ENCODE data around the gene CELF4.

The CELF4 gene

GRCh38 chr18:37453752-37454151 is 111.8 kb downstream of the CELF4 start:
- H2AFZ ChIP-seq (ENCODE audit: low read length, unreplicated experiment): no peak overlapping the region
- H3K4me1 ChIP-seq (ENCODE audit: control insufficient read depth, insufficient read depth, low read length, unreplicated experiment): no peaks in the 10 kb centered on the region
- no peaks in the 10 kb centered on the region for H3K79me2 ChIP-seq (ENCODE audit: control insufficient read depth, insufficient read depth, low read length, unreplicated experiment)
- H3K27me3 ChIP-seq (ENCODE audit: insufficient read depth, low read length): peaks cover 32% of the 10 kb centered on the region
- no peak overlapping the region for H3K27ac ChIP-seq (ENCODE audit: low read depth, low read length)
- no peak overlapping the region for H3K4me3 ChIP-seq (ENCODE audit: low read depth, low read length)
- no peaks in the 10 kb centered on the region for H3K36me3 ChIP-seq (ENCODE audit: insufficient read depth, low read length)

- no peaks in the 10 kb centered on the region for H3K4me1 ChIP-seq (ENCODE audit: control insufficient read depth, insufficient read depth, low read length, unreplicated experiment)
- peaks cover 33% of the 10 kb centered on the region for H3K27me3 ChIP-seq (ENCODE audit: insufficient read depth, low read length)
- H2AFZ ChIP-seq (ENCODE audit: low read length, unreplicated experiment): no peak overlapping the region
- H3K4me3 ChIP-seq (ENCODE audit: low read depth, low read length): no peak overlapping the region
- H3K27ac ChIP-seq (ENCODE audit: low read depth, low read length): no peak overlapping the region
- H3K79me2 ChIP-seq (ENCODE audit: control insufficient read depth, insufficient read depth, low read length, unreplicated experiment): no peaks in the 10 kb centered on the region
- H3K36me3 ChIP-seq (ENCODE audit: insufficient read depth, low read length): no peaks in the 10 kb centered on the region
Measured at GRCh38 chr18:37452682-37453385, 112.8 kb downstream of the CELF4 start.

GRCh38 chr18:37452015-37452414 is 113.6 kb downstream of the CELF4 start:
- peaks cover 41% of the 10 kb centered on the region for H3K27me3 ChIP-seq (ENCODE audit: insufficient read depth, low read length)
- H2AFZ ChIP-seq (ENCODE audit: low read length, unreplicated experiment): no peak overlapping the region
- no peak overlapping the region for H3K27ac ChIP-seq (ENCODE audit: low read depth, low read length)

DNA sequence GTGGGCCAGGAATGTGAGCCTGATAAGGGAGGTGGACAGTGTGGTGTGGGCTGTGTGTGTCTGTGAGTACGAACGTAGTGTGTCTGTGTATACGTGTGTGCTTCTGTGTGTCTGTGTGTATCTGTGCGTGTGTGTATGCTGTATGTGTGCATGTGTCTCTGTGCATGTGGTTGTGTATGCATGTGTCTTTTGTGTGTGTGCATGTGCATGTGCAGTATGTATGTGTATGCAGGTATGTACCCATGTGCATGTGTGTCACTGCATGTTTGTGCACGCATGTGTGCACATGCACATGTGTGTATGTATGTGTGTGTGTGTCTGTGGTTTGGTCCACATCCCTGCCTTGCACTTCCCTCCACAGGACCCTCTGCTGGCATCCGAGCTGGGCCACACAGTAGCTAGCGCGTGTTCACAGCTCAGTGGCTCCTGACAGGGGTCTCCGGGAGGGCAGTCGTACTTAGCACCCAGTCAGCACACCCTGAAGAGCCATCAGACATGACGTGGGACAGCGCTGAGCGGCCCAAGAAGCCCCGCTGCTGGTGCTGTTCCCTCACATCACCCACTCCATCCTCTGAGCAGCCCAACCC is 114.3 kb downstream of the CELF4 start:
- peaks cover 48% of the 10 kb centered on the region for H3K27me3 ChIP-seq (ENCODE audit: insufficient read depth, low read length)
- H3K36me3 ChIP-seq (ENCODE audit: insufficient read depth, low read length): no peaks in the 10 kb centered on the region
- no peaks in the 10 kb centered on the region for H3K4me1 ChIP-seq (ENCODE audit: control insufficient read depth, insufficient read depth, low read length, unreplicated experiment)
- no peak overlapping the region for H2AFZ ChIP-seq (ENCODE audit: low read length, unreplicated experiment)
- H3K4me3 ChIP-seq (ENCODE audit: low read depth, low read length): no peak overlapping the region
- no peaks in the 10 kb centered on the region for H3K79me2 ChIP-seq (ENCODE audit: control insufficient read depth, insufficient read depth, low read length, unreplicated experiment)
- H3K27ac ChIP-seq (ENCODE audit: low read depth, low read length): no peak overlapping the region

More at GRCh38 chr18:37452015-37452414, 113.6 kb downstream of the CELF4 start:
- no peaks in the 10 kb centered on the region for H3K79me2 ChIP-seq (ENCODE audit: control insufficient read depth, insufficient read depth, low read length, unreplicated experiment)
- no peaks in the 10 kb centered on the region for H3K4me1 ChIP-seq (ENCODE audit: control insufficient read depth, insufficient read depth, low read length, unreplicated experiment)
- no peak overlapping the region for H3K4me3 ChIP-seq (ENCODE audit: low read depth, low read length)
- no peaks in the 10 kb centered on the region for H3K36me3 ChIP-seq (ENCODE audit: insufficient read depth, low read length)

DNA sequence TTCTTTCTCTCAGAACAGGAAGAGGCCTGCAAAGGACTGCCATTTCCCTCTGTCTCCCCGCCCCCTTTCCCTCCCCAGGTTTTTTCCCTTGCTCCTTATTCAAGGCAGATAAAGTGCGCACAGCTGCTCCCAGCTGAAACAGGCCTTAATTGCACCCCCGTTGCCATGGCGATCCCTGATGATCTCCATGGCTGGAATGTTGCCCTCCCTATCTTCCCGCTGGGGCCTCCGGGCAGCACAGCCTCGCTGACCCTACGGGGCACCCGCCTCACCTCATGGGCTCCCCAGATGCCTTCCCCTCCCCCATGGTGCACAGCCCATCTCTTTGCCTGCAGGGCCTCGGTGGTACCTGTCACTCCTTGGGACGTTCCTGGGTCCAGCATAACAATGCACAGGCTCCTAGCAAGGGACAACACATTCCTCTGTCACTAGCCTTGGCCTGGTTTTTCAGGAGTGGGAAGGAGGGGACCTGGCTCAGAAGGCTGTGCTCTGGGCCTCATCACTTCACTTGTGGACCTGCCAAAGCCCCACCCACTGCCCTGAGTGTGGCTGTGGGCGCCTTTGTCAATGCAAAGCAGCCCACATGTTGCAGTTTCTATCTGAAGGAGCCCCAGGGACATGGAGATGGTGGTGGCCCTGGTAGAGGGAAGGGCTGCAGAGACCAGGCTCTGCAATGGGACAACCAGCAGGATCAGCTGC is 115.0 kb downstream of the CELF4 start:
- H3K27me3 ChIP-seq (ENCODE audit: insufficient read depth, low read length): peaks cover 51% of the 10 kb centered on the region
- H3K79me2 ChIP-seq (ENCODE audit: control insufficient read depth, insufficient read depth, low read length, unreplicated experiment): no peaks in the 10 kb centered on the region
- H3K4me3 ChIP-seq (ENCODE audit: low read depth, low read length): no peak overlapping the region
- no peak overlapping the region for H3K27ac ChIP-seq (ENCODE audit: low read depth, low read length)
- H2AFZ ChIP-seq (ENCODE audit: low read length, unreplicated experiment): no peak overlapping the region
- H3K36me3 ChIP-seq (ENCODE audit: insufficient read depth, low read length): no peaks in the 10 kb centered on the region
- H3K4me1 ChIP-seq (ENCODE audit: control insufficient read depth, insufficient read depth, low read length, unreplicated experiment): no peaks in the 10 kb centered on the region

GRCh38 chr18:37449618-37450017 is 116.0 kb downstream of the CELF4 start:
- H3K36me3 ChIP-seq (ENCODE audit: insufficient read depth, low read length): no peaks in the 10 kb centered on the region
- no peak overlapping the region for H2AFZ ChIP-seq (ENCODE audit: low read length, unreplicated experiment)
- no peaks in the 10 kb centered on the region for H3K4me1 ChIP-seq (ENCODE audit: control insufficient read depth, insufficient read depth, low read length, unreplicated experiment)
- no peaks in the 10 kb centered on the region for H3K79me2 ChIP-seq (ENCODE audit: control insufficient read depth, insufficient read depth, low read length, unreplicated experiment)
- peaks cover 47% of the 10 kb centered on the region for H3K27me3 ChIP-seq (ENCODE audit: insufficient read depth, low read length)
- no peak overlapping the region for H3K4me3 ChIP-seq (ENCODE audit: low read depth, low read length)
- H3K27ac ChIP-seq (ENCODE audit: low read depth, low read length): no peak overlapping the region

GRCh38 chr18:37448946-37449345 is 116.7 kb downstream of the CELF4 start:
- Histone ChIP-seq H2AFZ (ENCODE audit: low read length, unreplicated experiment) (no peak overlapping the region), H3K4me1 (ENCODE audit: control insufficient read depth, insufficient read depth, low read length, unreplicated experiment) (no peaks in the 10 kb centered on the region), H3K4me3 (ENCODE audit: low read depth, low read length) (no peak overlapping the region), H3K27me3 (ENCODE audit: insufficient read depth, low read length) (peaks cover 48% of the 10 kb centered on the region), H3K27ac (ENCODE audit: low read depth, low read length) (no peak overlapping the region), H3K36me3 (ENCODE audit: insufficient read depth, low read length) (no peaks in the 10 kb centered on the region), H3K79me2 (ENCODE audit: control insufficient read depth, insufficient read depth, low read length, unreplicated experiment) (no peaks in the 10 kb centered on the region)

- no peaks in the 10 kb centered on the region for H3K4me1 ChIP-seq (ENCODE audit: control insufficient read depth, insufficient read depth, low read length, unreplicated experiment)
- peaks cover 48% of the 10 kb centered on the region for H3K27me3 ChIP-seq (ENCODE audit: insufficient read depth, low read length)
- H3K4me3 ChIP-seq (ENCODE audit: low read depth, low read length): no peak overlapping the region
- no peak overlapping the region for H2AFZ ChIP-seq (ENCODE audit: low read length, unreplicated experiment)
- H3K27ac ChIP-seq (ENCODE audit: low read depth, low read length): no peak overlapping the region
- no peaks in the 10 kb centered on the region for H3K79me2 ChIP-seq (ENCODE audit: control insufficient read depth, insufficient read depth, low read length, unreplicated experiment)
- H3K36me3 ChIP-seq (ENCODE audit: insufficient read depth, low read length): no peaks in the 10 kb centered on the region
Measured at GRCh38 chr18:37447962-37448888, 117.4 kb downstream of the CELF4 start.

DNA sequence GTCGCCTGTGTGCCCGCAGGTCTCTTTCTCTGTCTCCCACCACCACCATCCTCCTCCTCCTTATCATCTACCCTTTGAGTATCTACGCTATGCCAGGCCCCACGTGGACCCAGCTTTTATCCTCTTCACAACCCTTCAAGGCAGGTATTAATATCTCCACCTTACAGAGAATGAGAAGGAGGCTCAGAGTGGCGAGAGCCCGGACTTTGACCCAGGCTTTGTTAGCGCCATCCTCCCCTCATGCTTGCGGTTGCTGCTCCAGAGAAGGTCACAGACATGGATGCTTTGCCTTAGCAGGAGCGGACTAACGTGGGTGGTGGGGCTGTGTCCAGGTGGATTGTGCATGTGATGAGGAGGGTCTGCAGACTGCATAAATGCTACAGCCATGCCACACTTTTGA is 119.8 kb downstream of the CELF4 start:
- peaks cover 56% of the 10 kb centered on the region for H3K27me3 ChIP-seq (ENCODE audit: insufficient read depth, low read length)
- no peaks in the 10 kb centered on the region for H3K4me1 ChIP-seq (ENCODE audit: control insufficient read depth, insufficient read depth, low read length, unreplicated experiment)
- no peak overlapping the region for H2AFZ ChIP-seq (ENCODE audit: low read length, unreplicated experiment)
- H3K36me3 ChIP-seq (ENCODE audit: insufficient read depth, low read length): no peaks in the 10 kb centered on the region
- no peak overlapping the region for H3K27ac ChIP-seq (ENCODE audit: low read depth, low read length)
- H3K79me2 ChIP-seq (ENCODE audit: control insufficient read depth, insufficient read depth, low read length, unreplicated experiment): no peaks in the 10 kb centered on the region
- H3K4me3 ChIP-seq (ENCODE audit: low read depth, low read length): no peak overlapping the region

GRCh38 chr18:37445368-37445767 is 120.2 kb downstream of the CELF4 start:
- Histone ChIP-seq H3K4me3 (ENCODE audit: low read depth, low read length) (no peak overlapping the region), H3K4me1 (ENCODE audit: control insufficient read depth, insufficient read depth, low read length, unreplicated experiment) (no peaks in the 10 kb centered on the region), H2AFZ (ENCODE audit: low read length, unreplicated experiment) (no peak overlapping the region), H3K36me3 (ENCODE audit: insufficient read depth, low read length) (no peaks in the 10 kb centered on the region), H3K27me3 (ENCODE audit: insufficient read depth, low read length) (peaks cover 56% of the 10 kb centered on the region), H3K27ac (ENCODE audit: low read depth, low read length) (no peak overlapping the region), H3K79me2 (ENCODE audit: control insufficient read depth, insufficient read depth, low read length, unreplicated experiment) (no peaks in the 10 kb centered on the region)
